Activated naive CD4-positive, alpha-beta T cell treated with anti-CD3 and anti-CD28 coated beads, Interleukin-2, amount 50 U/mL, for 24 hours (primary cell): ENCODE results near the gene TFAP2E.

Source experiments
- H3K27ac Mint-ChIP-seq: one replicate; pipeline ENCODE4 v1.8.0; 2021; ENCODE audit warnings: mild to moderate bottlenecking, mixed read lengths
- H3K27me3 Mint-ChIP-seq: one replicate; pipeline ENCODE4 v1.8.0; 2021; ENCODE audit warnings: mixed read lengths
- H3K36me3 Mint-ChIP-seq: one replicate; pipeline ENCODE4 v1.8.0; 2021; ENCODE audit warnings: mixed read lengths
- H3K4me1 Mint-ChIP-seq: one replicate; pipeline ENCODE4 v1.8.0; 2021; ENCODE audit warnings: mixed read lengths
- H3K4me3 Mint-ChIP-seq: one replicate; pipeline ENCODE4 v1.8.0; 2021; ENCODE audit warnings: mild to moderate bottlenecking, mixed read lengths
- H3K9me3 Mint-ChIP-seq: one replicate; pipeline ENCODE4 v1.8.0; 2021; ENCODE audit warnings: mixed read lengths

The TFAP2E gene

DNA sequence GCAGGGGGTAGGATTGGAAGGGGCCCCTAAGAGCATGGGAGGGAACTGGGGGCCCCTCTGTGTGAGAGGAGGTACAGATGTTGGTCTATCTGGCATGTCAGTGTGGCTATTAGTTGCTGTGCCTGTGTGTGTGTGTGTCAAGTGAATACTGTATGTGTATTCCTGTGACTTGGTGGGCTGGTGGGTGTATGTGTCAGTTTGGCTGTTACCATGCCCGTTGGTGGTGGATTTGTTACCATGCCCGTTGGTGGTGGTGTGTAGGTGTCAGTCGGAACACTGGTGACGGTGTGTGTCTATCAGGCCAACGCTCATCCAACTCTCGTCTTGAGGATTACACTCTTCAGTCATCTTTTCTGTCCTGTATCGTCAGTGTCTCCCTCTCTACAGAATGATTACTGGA, 22.6 kb downstream of the TFAP2E start:
- Mint-ChIP-seq H3K36me3 (peaks cover 4% of the 10 kb centered on the region), H3K27ac (no peak overlapping the region), H3K4me3 (no peak overlapping the region), H3K4me1 (no peaks in the 10 kb centered on the region), H3K9me3 (no peaks in the 10 kb centered on the region), H3K27me3 (no peaks in the 10 kb centered on the region)

- Mint-ChIP-seq H3K9me3 (no peaks in the 10 kb centered on the region), H3K27ac (no peak overlapping the region), H3K4me1 (no peaks in the 10 kb centered on the region), H3K36me3 (peaks cover 6% of the 10 kb centered on the region), H3K27me3 (no peaks in the 10 kb centered on the region), H3K4me3 (no peak overlapping the region)
These were observed 24.8 kb downstream of the TFAP2E start for GRCh38 chr1:35597870-35598269.

DNA sequence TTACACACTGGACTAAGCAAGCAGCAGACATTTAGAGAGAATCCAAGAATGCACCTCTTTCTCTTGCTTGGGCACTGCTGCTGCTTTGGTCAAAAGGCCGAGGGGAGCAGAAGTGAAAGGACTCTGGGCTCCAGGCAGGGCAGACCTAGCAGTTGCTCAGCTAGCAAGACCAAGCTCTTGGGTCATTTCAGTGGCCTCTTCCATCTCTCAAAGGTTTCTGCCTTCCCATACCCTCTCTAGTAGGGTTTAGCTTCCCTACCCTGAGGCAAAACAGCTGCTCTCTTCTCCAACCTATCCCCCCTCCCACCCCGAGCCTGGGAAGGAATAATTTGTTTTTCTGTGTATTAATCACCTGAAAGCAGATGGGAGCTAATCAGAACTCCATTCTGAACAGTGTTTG, 25.8 kb downstream of the TFAP2E start:
- H3K36me3 Mint-ChIP-seq, result peaks cover 11% of the 10 kb centered on the region
- H3K4me3 Mint-ChIP-seq, result no peak overlapping the region
- H3K27ac Mint-ChIP-seq, result no peak overlapping the region
- H3K27me3 Mint-ChIP-seq, result no peaks in the 10 kb centered on the region
- H3K4me1 Mint-ChIP-seq, result no peaks in the 10 kb centered on the region
- H3K9me3 Mint-ChIP-seq, result no peaks in the 10 kb centered on the region

- H3K36me3 Mint-ChIP-seq, result peaks cover 15% of the 10 kb centered on the region
- no peaks in the 10 kb centered on the region for H3K27me3 Mint-ChIP-seq
- no peaks in the 10 kb centered on the region for H3K9me3 Mint-ChIP-seq
- H3K4me3 Mint-ChIP-seq, result no peak overlapping the region
- peak overlapping the region; percentile 23 for H3K27ac Mint-ChIP-seq
- no peaks in the 10 kb centered on the region for H3K4me1 Mint-ChIP-seq
These were observed 26.3 kb downstream of the TFAP2E start for GRCh38 chr1:35599411-35599810.

DNA sequence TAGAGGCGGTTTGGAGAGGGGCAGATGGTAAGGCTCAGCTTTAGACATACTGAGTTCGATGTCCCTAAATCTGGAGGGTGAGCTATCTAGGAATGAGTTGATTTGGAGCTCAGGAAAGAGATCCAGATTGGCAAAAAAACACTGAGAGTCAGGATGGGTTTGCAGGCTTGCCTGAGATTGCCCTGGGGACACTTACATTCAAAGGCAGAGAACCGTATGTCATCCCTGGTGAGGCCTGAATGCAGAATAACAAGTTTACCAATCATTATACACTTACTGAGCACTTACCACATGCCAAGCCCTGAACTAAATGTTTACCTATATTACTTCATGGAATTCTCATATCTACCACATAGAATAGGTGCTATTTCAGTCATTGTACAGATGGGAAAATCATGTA, 27.5 kb downstream of the TFAP2E start:
- H3K36me3 Mint-ChIP-seq, result peaks cover 15% of the 10 kb centered on the region
- no peak overlapping the region for H3K27ac Mint-ChIP-seq
- H3K27me3 Mint-ChIP-seq, result no peaks in the 10 kb centered on the region
- no peaks in the 10 kb centered on the region for H3K4me1 Mint-ChIP-seq
- no peaks in the 10 kb centered on the region for H3K9me3 Mint-ChIP-seq
- H3K4me3 Mint-ChIP-seq, result no peak overlapping the region

DNA sequence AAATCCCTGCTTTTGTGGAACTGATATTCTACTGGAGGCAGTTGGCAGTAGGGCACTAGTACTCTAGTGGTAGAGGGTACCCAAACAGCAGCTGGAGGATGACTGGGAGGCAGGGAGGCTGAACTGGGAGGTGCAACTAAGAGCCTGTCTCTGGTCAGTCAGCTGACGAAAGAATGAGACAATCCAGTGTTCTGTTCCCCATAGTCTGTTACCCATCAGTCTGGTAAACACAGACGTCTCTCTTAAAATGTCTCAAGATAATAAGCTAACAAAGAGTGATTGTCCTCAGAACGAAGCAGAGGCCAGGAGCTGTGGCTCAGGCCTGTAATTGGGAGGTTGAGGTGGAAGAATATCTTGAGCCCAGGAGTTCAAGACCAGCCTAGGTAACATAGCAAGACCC, 30.4 kb downstream of the TFAP2E start:
- Mint-ChIP-seq H3K4me3 (no peak overlapping the region), H3K9me3 (no peaks in the 10 kb centered on the region), H3K27ac (no peak overlapping the region), H3K36me3 (peaks cover 25% of the 10 kb centered on the region), H3K27me3 (no peaks in the 10 kb centered on the region), H3K4me1 (peaks cover 15% of the 10 kb centered on the region)

DNA sequence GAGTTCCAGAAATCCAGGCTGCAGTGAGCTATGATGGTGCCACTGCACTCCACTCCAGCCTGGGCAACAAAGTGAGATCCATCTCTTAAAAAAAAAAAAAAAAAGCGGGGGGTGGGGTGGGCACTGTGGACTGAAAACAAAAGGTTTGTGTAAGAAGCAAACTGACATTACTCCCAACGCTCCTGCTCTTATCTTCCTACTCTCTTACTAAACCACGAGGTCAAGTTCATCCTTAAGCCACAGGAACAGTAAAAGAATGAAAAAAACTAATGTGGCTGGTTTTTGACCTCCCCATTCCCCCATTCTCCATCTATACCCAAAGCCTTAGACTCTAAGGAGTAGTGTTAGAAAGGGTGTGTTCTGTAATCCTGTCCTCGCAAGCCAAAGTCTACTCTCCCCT, 30.8 kb downstream of the TFAP2E start:
- Mint-ChIP-seq H3K36me3 (peaks cover 27% of the 10 kb centered on the region), H3K4me3 (no peak overlapping the region), H3K27me3 (no peaks in the 10 kb centered on the region), H3K9me3 (no peaks in the 10 kb centered on the region), H3K4me1 (peaks cover 15% of the 10 kb centered on the region), H3K27ac (no peak overlapping the region)

DNA sequence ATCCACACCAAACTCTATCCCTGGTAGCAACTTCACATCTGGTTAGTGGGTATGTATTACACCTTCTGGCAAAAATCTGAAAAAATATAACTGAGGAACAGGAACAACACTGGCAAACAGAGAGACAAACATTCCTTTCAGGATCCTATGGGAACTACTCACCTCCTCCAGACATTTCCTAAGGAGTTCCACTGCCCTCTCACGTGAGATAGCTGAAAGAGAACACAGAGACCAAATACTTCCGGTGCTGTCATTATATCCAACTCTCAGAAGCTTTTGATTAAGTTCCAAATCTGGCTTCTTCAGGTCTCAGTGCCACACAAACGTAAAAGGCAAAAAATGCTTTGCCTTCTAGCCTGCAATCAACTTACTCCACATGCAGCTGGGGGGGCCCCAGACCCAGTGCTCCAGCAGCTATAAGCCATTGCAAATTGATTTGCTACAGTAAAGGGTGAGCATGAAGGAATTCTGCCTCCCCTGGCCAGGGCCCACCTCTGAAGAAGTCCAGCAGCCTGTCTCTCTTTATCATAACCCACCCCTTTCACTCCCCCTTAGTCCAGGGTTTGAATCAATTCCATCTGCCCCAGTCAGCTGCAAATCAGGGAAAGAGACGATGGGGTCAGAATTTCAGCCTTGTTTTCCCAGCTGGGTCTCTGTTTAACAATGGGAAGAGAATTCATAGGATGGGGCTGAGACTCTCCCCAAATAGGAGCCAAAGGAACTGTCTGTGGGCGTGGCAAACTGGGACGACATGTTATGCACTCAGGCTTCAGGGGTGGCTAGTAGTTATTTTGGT, 32.2 kb downstream of the TFAP2E start:
- Mint-ChIP-seq H3K9me3 (no peaks in the 10 kb centered on the region), H3K4me1 (peaks cover 15% of the 10 kb centered on the region), H3K27me3 (no peaks in the 10 kb centered on the region), H3K27ac (no peak overlapping the region), H3K36me3 (peaks cover 25% of the 10 kb centered on the region), H3K4me3 (no peak overlapping the region)

DNA sequence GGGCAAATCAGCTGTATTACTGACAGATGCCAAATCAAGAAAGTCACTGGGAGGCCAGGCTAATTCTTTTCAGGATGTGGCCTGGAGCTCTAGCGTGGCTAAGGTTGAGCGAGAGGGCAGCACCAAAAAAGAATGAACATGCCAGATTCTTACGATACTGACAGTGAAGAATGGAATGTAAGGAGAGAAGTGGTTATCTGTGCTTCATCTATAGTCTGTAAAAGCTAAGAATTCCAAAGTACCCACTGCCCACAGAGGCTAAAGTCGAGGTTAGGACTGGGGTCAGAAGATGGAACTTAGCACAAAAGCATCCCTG, 32.7 kb downstream of the TFAP2E start:
- H3K27me3 Mint-ChIP-seq, result no peaks in the 10 kb centered on the region
- peaks cover 15% of the 10 kb centered on the region for H3K4me1 Mint-ChIP-seq
- H3K27ac Mint-ChIP-seq, result no peak overlapping the region
- H3K9me3 Mint-ChIP-seq, result no peaks in the 10 kb centered on the region
- peaks cover 25% of the 10 kb centered on the region for H3K36me3 Mint-ChIP-seq
- no peak overlapping the region for H3K4me3 Mint-ChIP-seq

DNA sequence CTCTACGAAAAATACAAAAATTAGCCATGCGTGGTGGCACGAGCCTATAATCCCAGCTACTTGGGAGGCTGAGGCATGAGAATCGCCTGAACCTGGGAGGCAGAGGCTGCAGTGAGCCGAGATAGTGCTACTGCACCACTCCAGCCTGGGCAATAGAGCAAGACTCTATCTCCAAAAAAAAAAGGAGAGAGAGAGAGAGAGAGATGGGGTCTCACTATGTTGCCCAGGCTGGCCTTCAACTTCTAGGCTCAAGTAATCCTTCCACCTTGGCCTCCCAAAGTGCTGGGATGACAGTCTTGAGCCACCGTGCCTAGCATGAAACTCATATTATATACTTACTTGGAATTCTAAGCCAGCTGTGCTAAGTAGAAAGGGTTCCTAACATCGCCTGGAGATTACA, 38.5 kb downstream of the TFAP2E start:
- Mint-ChIP-seq H3K27me3 (no peaks in the 10 kb centered on the region), H3K9me3 (no peaks in the 10 kb centered on the region), H3K4me3 (no peak overlapping the region), H3K4me1 (peaks cover 25% of the 10 kb centered on the region), H3K36me3 (peaks cover 14% of the 10 kb centered on the region), H3K27ac (no peak overlapping the region)

GRCh38 chr1:35615440-35615839, 42.3 kb downstream of the TFAP2E start:
- Mint-ChIP-seq H3K4me3 (no peak overlapping the region), H3K4me1 (peaks cover 35% of the 10 kb centered on the region), H3K9me3 (no peaks in the 10 kb centered on the region), H3K27me3 (no peaks in the 10 kb centered on the region), H3K36me3 (peaks cover 10% of the 10 kb centered on the region), H3K27ac (no peak overlapping the region)

DNA sequence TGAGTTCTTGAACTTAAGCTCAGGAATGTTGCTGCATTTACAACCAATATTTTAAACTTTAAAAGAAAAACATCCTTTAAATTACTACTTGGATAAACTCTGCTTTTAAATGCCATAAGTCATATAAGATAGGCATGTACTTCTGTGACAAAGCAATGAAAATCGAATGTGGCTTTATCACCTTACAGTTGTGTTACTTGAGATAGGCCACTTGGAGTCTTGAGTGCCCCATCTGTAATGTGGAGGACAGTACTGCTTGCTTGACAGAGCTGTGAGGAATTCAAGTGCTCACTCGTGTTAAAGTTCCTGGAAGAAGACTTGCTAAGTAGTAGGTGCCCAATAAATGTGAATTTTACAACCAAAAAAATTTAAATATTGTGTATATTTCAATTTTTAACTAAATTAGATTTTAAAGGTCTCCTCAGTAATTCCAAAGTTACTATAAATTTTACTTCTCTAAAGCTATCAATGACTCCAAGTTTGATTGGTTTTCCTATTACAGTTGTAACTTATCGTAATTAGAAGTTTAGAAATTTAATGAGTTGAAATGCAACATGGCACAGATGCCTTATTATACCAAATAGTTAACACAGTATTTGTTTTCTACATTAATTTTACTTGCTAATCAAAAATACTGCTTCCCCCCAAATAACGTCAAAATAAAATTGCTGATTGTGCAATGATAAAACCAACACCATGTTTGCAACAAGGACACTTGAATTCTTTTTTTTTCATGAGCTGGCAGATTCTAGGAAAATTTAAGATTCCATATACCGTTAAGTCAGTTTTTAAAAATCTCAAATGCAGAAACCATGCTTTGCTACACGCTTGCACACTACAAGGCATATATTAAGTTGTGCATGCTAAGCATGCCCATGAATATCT, 46.4 kb downstream of the TFAP2E start:
- Mint-ChIP-seq H3K36me3 (peaks cover 10% of the 10 kb centered on the region), H3K27ac (no peak overlapping the region), H3K27me3 (no peaks in the 10 kb centered on the region), H3K9me3 (no peaks in the 10 kb centered on the region), H3K4me1 (peaks cover 31% of the 10 kb centered on the region), H3K4me3 (no peak overlapping the region)

DNA sequence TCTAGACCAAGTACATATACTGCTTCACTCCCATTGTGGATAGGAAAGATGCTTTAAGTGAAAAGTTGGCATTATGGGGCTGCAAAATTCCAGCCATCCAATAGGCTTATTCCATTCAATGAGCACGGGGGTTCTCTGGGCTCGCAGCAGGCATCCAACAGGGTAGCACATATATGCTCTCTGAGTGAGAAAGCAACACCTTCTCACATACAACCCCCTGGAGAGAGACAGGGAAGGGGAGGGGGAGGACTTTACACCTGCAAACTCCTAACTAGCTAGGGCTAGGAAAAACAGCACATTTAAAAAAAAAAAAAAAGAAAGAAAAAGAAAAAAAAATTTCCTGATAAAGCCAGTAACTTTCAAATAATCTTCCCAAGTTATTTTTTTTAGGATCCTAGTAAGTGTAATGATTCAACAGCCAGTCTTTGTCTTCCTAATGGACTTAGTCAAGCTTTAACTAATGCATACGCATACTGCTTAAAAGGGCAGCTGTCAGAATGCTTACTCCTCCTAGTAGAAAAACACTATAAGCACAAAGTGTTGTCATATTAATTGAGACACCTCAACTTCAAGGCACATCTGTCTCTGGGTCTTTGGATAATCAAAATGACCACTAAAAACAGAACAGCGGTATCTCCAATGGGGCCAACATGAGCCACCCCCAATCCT, 49.5 kb downstream of the TFAP2E start:
- no peaks in the 10 kb centered on the region for H3K27me3 Mint-ChIP-seq

DNA sequence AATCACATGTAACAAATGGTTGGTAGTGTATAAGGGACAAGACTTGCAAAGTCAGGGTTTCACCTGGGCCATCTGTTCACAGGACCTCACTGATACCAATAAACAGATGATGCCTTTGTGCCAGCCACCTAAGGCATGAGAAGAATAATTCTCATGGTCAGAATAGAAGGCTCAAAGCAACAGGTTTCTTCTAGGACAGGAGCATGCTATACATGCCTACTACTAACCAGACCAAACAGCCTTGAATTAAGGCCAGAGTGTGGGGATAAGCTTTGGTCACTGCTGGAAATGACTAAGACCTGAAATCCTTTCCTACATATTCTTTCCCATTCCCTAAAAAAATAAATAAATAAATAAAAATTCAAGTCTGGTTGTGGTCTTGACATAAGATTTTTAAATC, 50.7 kb downstream of the TFAP2E start:
- Mint-ChIP-seq H3K27me3 (no peaks in the 10 kb centered on the region), H3K9me3 (no peaks in the 10 kb centered on the region), H3K4me3 (no peak overlapping the region), H3K4me1 (peaks cover 30% of the 10 kb centered on the region), H3K27ac (no peak overlapping the region), H3K36me3 (peaks cover 6% of the 10 kb centered on the region)

More for the DNA sequence above, 49.5 kb downstream of the TFAP2E start:
- Mint-ChIP-seq H3K27ac (no peak overlapping the region), H3K36me3 (peaks cover 13% of the 10 kb centered on the region), H3K4me3 (no peak overlapping the region), H3K4me1 (peaks cover 29% of the 10 kb centered on the region), H3K9me3 (no peaks in the 10 kb centered on the region)

DNA sequence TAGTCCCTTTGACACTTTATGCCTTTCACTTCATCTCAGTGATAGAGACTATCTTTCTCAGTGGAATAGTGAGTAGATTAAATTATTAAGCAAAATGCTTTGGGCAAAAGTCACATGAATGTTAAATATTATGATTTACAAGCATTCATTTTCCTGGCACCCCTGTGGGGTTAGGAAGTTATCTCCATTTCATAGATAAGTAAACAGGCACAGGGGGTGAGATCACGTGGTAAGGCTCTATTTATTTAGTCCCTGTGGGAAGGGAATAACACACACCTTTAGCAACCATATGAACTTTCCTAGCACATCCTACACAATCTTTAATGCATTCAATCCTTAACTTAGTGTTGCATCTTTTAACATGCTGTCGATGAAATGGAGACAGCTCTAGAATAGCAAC, 55.9 kb downstream of the TFAP2E start:
- Mint-ChIP-seq H3K4me3 (no peak overlapping the region), H3K36me3 (peaks cover 13% of the 10 kb centered on the region), H3K4me1 (peaks cover 25% of the 10 kb centered on the region), H3K9me3 (no peaks in the 10 kb centered on the region), H3K27ac (no peak overlapping the region), H3K27me3 (no peaks in the 10 kb centered on the region)

GRCh38 chr1:35631396-35631795, 58.3 kb downstream of the TFAP2E start:
- no peaks in the 10 kb centered on the region for H3K27me3 Mint-ChIP-seq
- H3K9me3 Mint-ChIP-seq, result no peaks in the 10 kb centered on the region
- H3K4me3 Mint-ChIP-seq, result no peak overlapping the region
- peaks cover 29% of the 10 kb centered on the region for H3K4me1 Mint-ChIP-seq
- no peak overlapping the region for H3K27ac Mint-ChIP-seq
- peaks cover 14% of the 10 kb centered on the region for H3K36me3 Mint-ChIP-seq
